ENCODE results near the gene CD63.
"Not testable (repeated sequence)": the region's sequence is repeated elsewhere in the genome, so short reads cannot be mapped to it uniquely, and the experiment has no call there.

The CD63 gene

GRCh38 chr12:55728939-55729818 lies at the start of gene CD63:
TSS of gene CD63 (minus strand) at chr12:55729009. CDS start at chr12:55728341, 668 bp downstream.
- H3K9me3 Mint-ChIP-seq = no peaks in the 10 kb centered on the region
- peaks cover 40 to 60% of the 10 kb centered on the region in 2 donors for H3K4me1 Mint-ChIP-seq
- H3K4me3 Mint-ChIP-seq = peak within 1 kb of the TSS; percentile 90 to 95
- peaks cover 14 to 35% of the 10 kb centered on the region in 2 donors for H3K36me3 Mint-ChIP-seq
- H3K27ac Mint-ChIP-seq = peak within 1 kb of the TSS; percentile 97
- H3K27me3 Mint-ChIP-seq = no peaks in the 10 kb centered on the region
- ATAC-seq (replicated peaks) (peak; percentile 74 to 80), DNase-seq (peak; percentile 75)

GRCh38 chr12:55777856-55778255 lies 49.0 kb upstream of the CD63 start:
- Mint-ChIP-seq H3K27me3 (no peaks in the 10 kb centered on the region), H3K36me3 (peaks cover 29% of the 10 kb centered on the region in 2 donors), H3K27ac (no peak overlapping the region), H3K9me3 (no peaks in the 10 kb centered on the region), H3K4me1 (peaks cover 0 to 10% of the 10 kb centered on the region in 2 donors), H3K4me3 (no peak overlapping the region)
- no peak for DNase-seq
- no peak for ATAC-seq (replicated peaks)

GRCh38 chr12:55771736-55772135 lies 42.9 kb upstream of the CD63 start:
- H3K27ac Mint-ChIP-seq = no peak overlapping the region
- H3K36me3 Mint-ChIP-seq = peaks cover 33 to 37% of the 10 kb centered on the region in 2 donors
- ATAC-seq (replicated peaks) (no peak), DNase-seq (no peak)
- H3K27me3 Mint-ChIP-seq = no peaks in the 10 kb centered on the region
- peaks cover 0 to 4% of the 10 kb centered on the region in 2 donors for H3K4me1 Mint-ChIP-seq
- H3K4me3 Mint-ChIP-seq = no peak overlapping the region
- H3K9me3 Mint-ChIP-seq = no peaks in the 10 kb centered on the region

- no peaks in the 10 kb centered on the region for H3K9me3 Mint-ChIP-seq
- peaks cover 0 to 6% of the 10 kb centered on the region in 2 donors for H3K4me1 Mint-ChIP-seq
- DNase-seq = no peak
- peaks cover 25 to 30% of the 10 kb centered on the region in 2 donors for H3K36me3 Mint-ChIP-seq
- H3K27me3 Mint-ChIP-seq = no peaks in the 10 kb centered on the region
- ATAC-seq (replicated peaks) = no peak
- no peak overlapping the region for H3K4me3 Mint-ChIP-seq
- H3K27ac Mint-ChIP-seq = no peak overlapping the region
These were observed 38.3 kb upstream of the CD63 start for GRCh38 chr12:55767156-55767555.

GRCh38 chr12:55765736-55766290 lies 37.0 kb upstream of the CD63 start:
- H3K4me3 Mint-ChIP-seq = no peak overlapping the region

GRCh38 chr12:55762646-55763045 lies 33.8 kb upstream of the CD63 start:
- no peak for ATAC-seq (replicated peaks)
- no peaks in the 10 kb centered on the region for H3K27me3 Mint-ChIP-seq
- no peak for DNase-seq
- no peak overlapping the region for H3K27ac Mint-ChIP-seq
- no peak overlapping the region for H3K4me3 Mint-ChIP-seq
- H3K4me1 Mint-ChIP-seq = peaks cover 0 to 3% of the 10 kb centered on the region in 2 donors
- no peaks in the 10 kb centered on the region for H3K9me3 Mint-ChIP-seq
- H3K36me3 Mint-ChIP-seq = peaks cover 31 to 33% of the 10 kb centered on the region in 2 donors

More at GRCh38 chr12:55765736-55766290, 37.0 kb upstream of the CD63 start:
- Mint-ChIP-seq H3K27me3 (no peaks in the 10 kb centered on the region), H3K9me3 (no peaks in the 10 kb centered on the region), H3K27ac (peak overlapping the region; percentile 56), H3K36me3 (peaks cover 16 to 26% of the 10 kb centered on the region in 2 donors), H3K4me1 (peaks cover 0 to 6% of the 10 kb centered on the region in 2 donors)
- ATAC-seq (replicated peaks) = no peak
- DNase-seq = no peak

GRCh38 chr12:55760663-55761062 lies 31.9 kb upstream of the CD63 start:
- Mint-ChIP-seq H3K9me3 (no peaks in the 10 kb centered on the region), H3K27ac (no peak overlapping the region), H3K4me1 (peaks cover 0 to 1% of the 10 kb centered on the region in 2 donors), H3K4me3 (no peak overlapping the region), H3K27me3 (no peaks in the 10 kb centered on the region), H3K36me3 (peaks cover 32 to 36% of the 10 kb centered on the region in 2 donors)
- ATAC-seq (replicated peaks) = no peak
- DNase-seq = no peak

- H3K4me1 Mint-ChIP-seq; DNase-seq; H3K4me3 Mint-ChIP-seq; H3K27me3 Mint-ChIP-seq; H3K27ac Mint-ChIP-seq; H3K9me3 Mint-ChIP-seq; ATAC-seq (replicated peaks): not testable (repeated sequence)
- peaks cover 39 to 48% of the 10 kb centered on the region in 2 donors for H3K36me3 Mint-ChIP-seq
These were observed 29.8 kb upstream of the CD63 start for GRCh38 chr12:55758575-55758974.

GRCh38 chr12:55757701-55758100 lies 28.9 kb upstream of the CD63 start:
- no peak for ATAC-seq (replicated peaks)
- Mint-ChIP-seq H3K9me3 (no peaks in the 10 kb centered on the region), H3K4me1 (peaks cover 0 to 1% of the 10 kb centered on the region in 2 donors), H3K27ac (peak overlapping the region; percentile 68), H3K36me3 (peaks cover 39 to 54% of the 10 kb centered on the region in 2 donors), H3K4me3 (no peak overlapping the region), H3K27me3 (no peaks in the 10 kb centered on the region)
- no peak for DNase-seq

GRCh38 chr12:55755246-55755645 lies 26.4 kb upstream of the CD63 start:
- DNase-seq (no peak), ATAC-seq (replicated peaks) (no peak)
- H3K4me3 Mint-ChIP-seq = no peak overlapping the region
- H3K9me3 Mint-ChIP-seq = no peaks in the 10 kb centered on the region
- no peaks in the 10 kb centered on the region for H3K4me1 Mint-ChIP-seq
- no peaks in the 10 kb centered on the region for H3K27me3 Mint-ChIP-seq
- H3K27ac Mint-ChIP-seq = no peak overlapping the region
- H3K36me3 Mint-ChIP-seq = peaks cover 37 to 53% of the 10 kb centered on the region in 2 donors

- no peaks in the 10 kb centered on the region for H3K27me3 Mint-ChIP-seq
These were observed 19.6 kb upstream of the CD63 start for GRCh38 chr12:55748230-55748993.

GRCh38 chr12:55746913-55747231 lies 18.1 kb upstream of the CD63 start:
- no peak overlapping the region for H3K4me3 Mint-ChIP-seq
- H3K36me3 Mint-ChIP-seq = peaks cover 6 to 25% of the 10 kb centered on the region in 2 donors
- no peak for ATAC-seq (replicated peaks)
- DNase-seq = no peak
- H3K27me3 Mint-ChIP-seq = peaks cover 0 to 5% of the 10 kb centered on the region in 2 donors
- H3K4me1 Mint-ChIP-seq = peaks cover 34 to 50% of the 10 kb centered on the region in 2 donors
- no peak overlapping the region for H3K27ac Mint-ChIP-seq
- H3K9me3 Mint-ChIP-seq = no peaks in the 10 kb centered on the region

More at GRCh38 chr12:55748230-55748993, 19.6 kb upstream of the CD63 start:
- no peak overlapping the region for H3K27ac Mint-ChIP-seq
- peaks cover 6 to 36% of the 10 kb centered on the region in 2 donors for H3K36me3 Mint-ChIP-seq
- H3K4me3 Mint-ChIP-seq = no peak overlapping the region
- H3K9me3 Mint-ChIP-seq = no peaks in the 10 kb centered on the region
- peaks cover 25 to 39% of the 10 kb centered on the region in 2 donors for H3K4me1 Mint-ChIP-seq
- DNase-seq (no peak), ATAC-seq (replicated peaks) (no peak)

GRCh38 chr12:55746174-55746912 lies 17.5 kb upstream of the CD63 start:
- Mint-ChIP-seq H3K4me1 (peaks cover 34 to 53% of the 10 kb centered on the region in 2 donors), H3K27ac (no peak overlapping the region), H3K4me3 (peak overlapping the region; percentile 50 to 62), H3K27me3 (peaks cover 0 to 5% of the 10 kb centered on the region in 2 donors), H3K36me3 (peaks cover 6 to 24% of the 10 kb centered on the region in 2 donors), H3K9me3 (no peaks in the 10 kb centered on the region)
- ATAC-seq (replicated peaks) (no peak), DNase-seq (no peak)
